ENCODE measurements around the gene TMEM63C.

Gene TMEM63C

DNA sequence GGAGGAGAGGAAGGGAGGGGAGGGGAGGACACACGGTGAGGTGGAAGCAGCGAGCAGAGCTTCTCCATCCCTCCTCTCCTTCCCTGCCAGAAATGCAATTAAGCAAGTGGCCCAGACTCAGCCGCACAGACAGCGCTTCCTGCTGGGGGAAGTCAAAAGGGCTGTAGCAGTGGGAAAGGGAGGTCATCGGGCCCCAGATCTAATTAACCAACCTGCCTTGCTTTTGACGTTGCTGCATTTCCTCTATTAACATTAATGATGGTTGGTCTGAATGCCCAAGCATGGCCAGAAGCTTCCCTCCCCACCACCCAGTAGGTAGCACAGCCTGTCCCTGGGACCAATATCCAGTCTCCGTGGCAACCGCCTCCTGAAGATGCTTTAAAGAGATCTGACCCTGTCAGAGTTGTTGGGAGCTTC, 94.0 kb downstream of the TMEM63C start:
- DNase-seq, result no peak

DNA sequence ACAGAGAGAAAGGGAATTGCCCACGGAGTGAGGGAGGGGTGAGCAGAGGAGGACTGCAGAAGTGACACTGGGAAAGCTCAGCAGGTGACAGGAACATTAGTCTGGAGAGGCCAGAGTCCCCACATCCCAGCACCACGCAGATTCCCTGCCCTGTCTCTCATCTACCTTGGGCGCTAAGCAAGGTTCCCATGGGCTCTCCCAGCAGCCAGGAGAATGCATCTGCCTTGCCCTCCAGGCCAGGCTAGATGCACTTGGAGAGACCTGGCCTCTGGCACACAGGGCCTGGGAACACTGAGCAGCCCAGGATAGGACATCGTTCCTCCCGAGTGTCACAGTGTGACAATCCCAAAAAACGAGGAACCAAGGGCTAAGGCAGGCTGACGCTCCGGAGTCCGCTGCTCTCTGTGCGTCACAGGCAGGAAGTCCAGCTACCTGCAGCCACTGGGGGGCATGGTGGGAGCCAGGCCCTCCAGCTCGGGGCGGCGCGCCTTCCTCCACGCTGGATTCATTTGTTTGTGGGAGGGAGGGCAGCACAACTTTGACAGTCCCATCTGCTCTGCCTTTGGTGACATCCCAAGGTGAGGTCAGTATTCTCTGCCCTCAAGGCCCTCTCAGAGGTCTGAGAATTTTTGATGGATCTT, 94.8 kb downstream of the TMEM63C start:
- Histone ChIP-seq H3K9me3 (replicated peaks; ENCODE audit: insufficient read depth, low read length) (no peaks in the 10 kb centered on the region), H3K36me3 (replicated peaks; ENCODE audit: insufficient read depth, low read length) (no peaks in the 10 kb centered on the region), H3K27ac (ENCODE audit: low read length) (no peak overlapping the region), H3F3A (ENCODE audit: insufficient read depth, low read length) (no peaks in the 10 kb centered on the region), H3K9me2 (replicated peaks; ENCODE audit: insufficient read depth, low read length) (no peaks in the 10 kb centered on the region), H3K9ac (ENCODE audit: low read length) (no peak overlapping the region), H3K4me1 (ENCODE audit: low read length) (no peaks in the 10 kb centered on the region), H2AFZ (ENCODE audit: low read length) (no peak overlapping the region), H3K4me2 (ENCODE audit: low read depth, low read length) (no peak overlapping the region), H3K4me3 (ENCODE audit: low read length) (no peak overlapping the region), H4K20me1 (ENCODE audit: insufficient read depth, low read length) (no peaks in the 10 kb centered on the region), H3K27me3 (replicated peaks; ENCODE audit: insufficient read depth, low read length) (no peaks in the 10 kb centered on the region), H3K79me2 (ENCODE audit: low read length) (no peaks in the 10 kb centered on the region)
- no peak for DNase-seq
- TF ChIP-seq EZH2 (optimal IDR thresholded peaks at IDR 0.05; ENCODE audit: low read depth, low read length) (no peak), EZH2phosphoT487 (IDR thresholded peaks at IDR 0.05; ENCODE audit: low read length) (no peak)
- TF ChIP-seq, protein P1, sequence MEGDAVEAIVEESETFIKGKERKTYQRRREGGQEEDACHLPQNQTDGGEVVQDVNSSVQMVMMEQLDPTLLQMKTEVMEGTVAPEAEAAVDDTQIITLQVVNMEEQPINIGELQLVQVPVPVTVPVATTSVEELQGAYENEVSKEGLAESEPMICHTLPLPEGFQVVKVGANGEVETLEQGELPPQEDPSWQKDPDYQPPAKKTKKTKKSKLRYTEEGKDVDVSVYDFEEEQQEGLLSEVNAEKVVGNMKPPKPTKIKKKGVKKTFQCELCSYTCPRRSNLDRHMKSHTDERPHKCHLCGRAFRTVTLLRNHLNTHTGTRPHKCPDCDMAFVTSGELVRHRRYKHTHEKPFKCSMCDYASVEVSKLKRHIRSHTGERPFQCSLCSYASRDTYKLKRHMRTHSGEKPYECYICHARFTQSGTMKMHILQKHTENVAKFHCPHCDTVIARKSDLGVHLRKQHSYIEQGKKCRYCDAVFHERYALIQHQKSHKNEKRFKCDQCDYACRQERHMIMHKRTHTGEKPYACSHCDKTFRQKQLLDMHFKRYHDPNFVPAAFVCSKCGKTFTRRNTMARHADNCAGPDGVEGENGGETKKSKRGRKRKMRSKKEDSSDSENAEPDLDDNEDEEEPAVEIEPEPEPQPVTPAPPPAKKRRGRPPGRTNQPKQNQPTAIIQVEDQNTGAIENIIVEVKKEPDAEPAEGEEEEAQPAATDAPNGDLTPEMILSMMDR (IDR thresholded peaks at IDR 0.05; ENCODE audit: low read length), result no peak

More for the DNA sequence above, 94.0 kb downstream of the TMEM63C start:
- Histone ChIP-seq H2AFZ (ENCODE audit: low read length) (no peak overlapping the region), H3K9me3 (replicated peaks; ENCODE audit: insufficient read depth, low read length) (no peaks in the 10 kb centered on the region), H3K9ac (ENCODE audit: low read length) (no peak overlapping the region), H3K4me3 (ENCODE audit: low read length) (no peak overlapping the region), H3K27ac (ENCODE audit: low read length) (no peak overlapping the region), H3K36me3 (replicated peaks; ENCODE audit: insufficient read depth, low read length) (no peaks in the 10 kb centered on the region), H3K79me2 (ENCODE audit: low read length) (no peaks in the 10 kb centered on the region), H3K4me1 (ENCODE audit: low read length) (no peaks in the 10 kb centered on the region), H3K4me2 (ENCODE audit: low read depth, low read length) (no peak overlapping the region), H4K20me1 (ENCODE audit: insufficient read depth, low read length) (no peaks in the 10 kb centered on the region), H3F3A (ENCODE audit: insufficient read depth, low read length) (no peaks in the 10 kb centered on the region), H3K9me2 (replicated peaks; ENCODE audit: insufficient read depth, low read length) (no peaks in the 10 kb centered on the region), H3K27me3 (replicated peaks; ENCODE audit: insufficient read depth, low read length) (no peaks in the 10 kb centered on the region)
- TF ChIP-seq EZH2 (optimal IDR thresholded peaks at IDR 0.05; ENCODE audit: low read depth, low read length), result no peak
- TF ChIP-seq EZH2phosphoT487 (IDR thresholded peaks at IDR 0.05; ENCODE audit: low read length), result no peak
- TF ChIP-seq, protein P1 (IDR thresholded peaks at IDR 0.05; ENCODE audit: low read length), result no peak

GRCh38 chr14:77276959-77277358, 95.4 kb downstream of the TMEM63C start:
- no peaks in the 10 kb centered on the region for H3K9me3 ChIP-seq (replicated peaks; ENCODE audit: insufficient read depth, low read length)
- no peaks in the 10 kb centered on the region for H3K9me2 ChIP-seq (replicated peaks; ENCODE audit: insufficient read depth, low read length)
- H3K27me3 ChIP-seq (replicated peaks; ENCODE audit: insufficient read depth, low read length), result no peaks in the 10 kb centered on the region
- H3K79me2 ChIP-seq (ENCODE audit: low read length), result no peaks in the 10 kb centered on the region
- H3K27ac ChIP-seq (ENCODE audit: low read length), result no peak overlapping the region
- no peaks in the 10 kb centered on the region for H3K36me3 ChIP-seq (replicated peaks; ENCODE audit: insufficient read depth, low read length)
- H3K4me2 ChIP-seq (ENCODE audit: low read depth, low read length), result no peak overlapping the region
- H3K4me3 ChIP-seq (ENCODE audit: low read length), result no peak overlapping the region
- H2AFZ ChIP-seq (ENCODE audit: low read length), result no peak overlapping the region
- no peak overlapping the region for H3K9ac ChIP-seq (ENCODE audit: low read length)
- no peaks in the 10 kb centered on the region for H4K20me1 ChIP-seq (ENCODE audit: insufficient read depth, low read length)
- TF ChIP-seq, protein P1 (IDR thresholded peaks at IDR 0.05; ENCODE audit: low read length), result no peak
- TF ChIP-seq EZH2phosphoT487 (IDR thresholded peaks at IDR 0.05; ENCODE audit: low read length) (no peak), EZH2 (optimal IDR thresholded peaks at IDR 0.05; ENCODE audit: low read depth, low read length) (no peak)
- no peak for DNase-seq
- no peaks in the 10 kb centered on the region for H3F3A ChIP-seq (ENCODE audit: insufficient read depth, low read length)
- H3K4me1 ChIP-seq (ENCODE audit: low read length), result no peaks in the 10 kb centered on the region

Measured in MM.1S (cell line).